ENCODE results near the gene CACNA1C.

The CACNA1C gene

DNA sequence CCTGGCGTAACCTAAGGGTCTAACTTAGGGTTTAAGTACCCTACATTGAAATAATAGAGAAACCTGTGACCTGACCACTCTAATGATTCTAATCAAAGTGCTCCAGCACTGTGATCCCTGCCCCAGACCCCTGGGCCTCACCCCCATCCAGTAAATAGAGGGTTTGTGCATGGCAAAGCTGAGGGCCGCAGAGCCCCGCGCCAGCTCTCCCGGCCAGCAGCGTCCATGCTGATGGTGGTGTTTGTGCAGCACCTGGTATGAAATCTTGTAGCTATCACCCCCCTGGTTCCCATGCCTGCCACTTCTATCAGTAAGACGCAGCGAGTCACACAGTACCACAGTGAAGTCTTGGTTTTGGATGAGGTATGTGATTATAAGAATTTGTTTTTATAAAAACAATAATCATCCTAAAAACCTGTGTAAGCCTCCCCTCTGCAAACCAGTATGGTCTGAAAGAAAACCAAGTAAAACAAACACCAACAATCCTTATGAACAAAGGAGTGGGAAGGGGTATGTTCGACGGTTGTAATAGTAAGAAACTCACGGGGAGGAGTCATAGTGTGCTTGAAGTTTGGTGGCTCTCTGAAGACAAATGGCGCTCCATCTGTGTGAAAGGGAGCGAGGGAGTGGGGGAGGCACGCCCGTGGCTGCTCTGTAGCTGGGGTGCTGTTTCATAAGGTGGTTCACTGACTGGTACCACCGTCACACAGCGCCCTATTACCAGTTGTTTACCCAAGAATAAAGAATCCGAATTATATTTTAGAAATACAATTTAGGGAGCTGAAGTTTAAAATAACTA, 156.2 kb downstream of the CACNA1C start:
- no peak for DNase-seq

DNA sequence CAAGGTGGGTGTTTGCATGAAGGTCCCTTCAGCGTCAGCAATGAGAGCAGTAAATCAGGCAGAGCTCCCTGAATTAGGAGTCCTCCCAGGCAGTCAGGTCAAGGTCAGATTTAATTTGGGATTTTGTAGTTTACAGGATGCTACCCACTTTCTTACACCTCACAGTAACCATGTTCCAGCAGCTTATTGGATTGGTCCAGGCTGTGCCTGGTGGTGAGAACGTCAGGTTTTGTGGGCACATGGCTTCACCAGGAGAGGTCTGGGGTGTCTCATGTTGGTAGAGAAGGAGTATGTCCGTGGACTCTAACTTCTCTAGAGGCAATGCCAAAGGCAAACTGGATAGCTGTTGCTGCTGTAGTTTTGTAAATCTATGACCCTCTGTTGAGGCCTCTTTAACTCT, 158.3 kb downstream of the CACNA1C start:
- DNase-seq = no peak

DNA sequence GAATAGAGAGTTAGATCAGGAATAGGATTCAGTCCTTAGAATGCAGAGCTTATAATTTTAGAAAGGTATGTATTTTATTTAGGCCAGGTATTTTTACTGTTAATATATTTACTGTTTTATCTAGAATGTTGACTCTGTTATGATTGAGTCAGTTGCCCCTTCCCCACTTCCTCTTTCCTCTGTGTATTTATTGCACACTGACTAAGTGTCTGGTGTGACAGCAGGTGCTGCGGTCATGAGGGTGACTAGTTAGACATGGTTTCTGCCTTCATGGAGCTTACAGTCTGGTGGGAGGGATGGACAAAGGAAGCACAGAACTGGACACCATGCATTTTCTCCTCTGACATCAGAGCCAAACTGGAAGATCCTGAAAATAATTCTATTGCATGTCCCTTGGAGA, 159.8 kb downstream of the CACNA1C start:
- DNase-seq = no peak

GRCh38 chr12:2212971-2213869, 160.4 kb downstream of the CACNA1C start:
- no peak for DNase-seq

DNA sequence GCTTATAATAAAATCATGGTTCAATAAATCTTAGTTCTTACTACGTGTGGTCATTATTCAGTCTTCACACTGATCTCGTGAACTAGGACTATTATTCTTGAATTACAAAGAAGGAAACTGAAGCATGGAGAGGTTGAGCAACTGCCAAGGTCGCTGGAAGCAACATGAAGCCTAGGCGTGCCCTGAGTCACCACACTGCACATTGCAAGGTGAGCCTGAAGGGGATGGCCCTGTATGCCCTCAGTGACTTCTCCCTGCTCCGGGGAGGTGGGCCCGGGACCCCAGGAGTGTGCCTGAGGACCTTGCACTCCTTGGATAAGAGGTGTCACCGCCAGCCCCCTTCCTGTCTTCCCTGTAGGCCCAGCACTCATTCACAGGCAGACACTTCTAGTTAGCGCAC, 161.6 kb downstream of the CACNA1C start:
- no peak for DNase-seq

GRCh38 chr12:2215709-2216560, 163.1 kb downstream of the CACNA1C start:
- DNase-seq = no peak

DNA sequence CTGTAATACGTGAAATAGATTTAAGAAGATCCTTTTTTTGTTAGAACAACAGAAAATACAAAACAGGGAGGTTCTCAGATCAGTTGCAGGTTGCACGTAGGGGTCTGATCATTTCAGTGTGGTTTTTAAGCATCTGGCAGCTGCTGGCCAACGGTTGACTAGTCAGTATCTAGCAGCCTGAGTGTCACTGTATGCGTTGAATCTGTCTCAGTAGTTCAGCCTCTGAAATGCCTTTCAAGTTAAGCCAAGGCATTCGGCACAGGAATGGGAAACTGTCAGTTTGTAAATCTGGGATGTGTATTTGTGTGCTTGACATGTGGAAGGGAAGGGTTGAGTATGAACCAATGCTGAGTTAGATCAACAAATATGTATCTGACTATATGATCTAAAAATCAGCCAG, 165.9 kb downstream of the CACNA1C start:
- DNase-seq = no peak

DNA sequence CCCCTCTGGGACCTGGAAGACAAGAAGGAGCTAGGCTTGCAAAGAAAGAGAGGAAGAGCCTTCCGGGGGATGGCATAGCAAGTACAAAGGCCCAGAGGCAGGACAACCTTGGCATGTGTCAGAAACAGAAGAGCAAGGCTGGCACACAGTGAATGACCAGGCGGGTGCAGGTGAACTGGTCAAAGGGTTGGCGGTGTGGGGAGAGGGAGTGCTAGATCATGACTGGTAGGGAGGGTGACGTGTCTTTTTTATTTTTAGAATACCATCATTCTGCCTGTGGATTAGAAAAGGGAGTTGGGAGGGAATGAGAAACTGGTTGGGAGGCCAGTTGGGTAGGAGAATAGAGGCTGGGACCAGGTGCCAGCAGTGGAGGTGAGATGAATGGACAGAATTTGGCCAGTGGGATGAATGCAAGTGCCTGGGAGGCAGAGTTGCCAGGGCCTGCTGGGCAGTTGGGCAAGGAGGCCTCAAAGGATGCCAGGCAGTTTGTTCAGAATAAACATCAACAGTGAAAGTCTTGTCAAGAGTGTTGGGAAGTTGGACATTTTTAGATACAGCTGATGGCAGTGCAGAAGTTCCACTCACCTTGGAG, 168.3 kb downstream of the CACNA1C start:
- no peak for DNase-seq

GRCh38 chr12:2222691-2223090, 169.9 kb downstream of the CACNA1C start:
- no peak for DNase-seq

GRCh38 chr12:2224961-2225360, 172.2 kb downstream of the CACNA1C start:
- no peak for DNase-seq

- DNase-seq = no peak
Measured at GRCh38 chr12:2225696-2226095, 172.9 kb downstream of the CACNA1C start.

GRCh38 chr12:2226641-2227040, 173.9 kb downstream of the CACNA1C start:
- DNase-seq = no peak

DNA sequence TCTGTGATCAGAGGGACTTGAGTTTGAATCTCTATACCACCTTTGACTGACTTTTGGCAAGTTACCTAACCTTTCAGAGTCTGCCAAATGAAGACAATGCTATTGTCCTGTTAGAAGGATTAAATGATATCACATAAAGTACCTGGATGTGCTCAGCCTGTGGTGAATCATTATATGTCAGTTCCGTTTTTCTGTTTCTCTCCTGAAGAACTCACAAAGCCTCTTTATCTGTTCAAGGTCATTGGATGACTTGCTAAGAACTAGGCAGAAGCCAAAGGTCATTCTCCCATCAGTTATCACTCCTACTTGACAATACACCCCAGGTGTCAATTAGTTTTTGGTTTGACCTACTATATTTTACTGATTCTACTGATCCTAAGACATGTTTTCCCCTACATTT, 174.6 kb downstream of the CACNA1C start:
- DNase-seq = no peak

GRCh38 chr12:2228535-2228934, 175.7 kb downstream of the CACNA1C start:
- DNase-seq = no peak

DNA sequence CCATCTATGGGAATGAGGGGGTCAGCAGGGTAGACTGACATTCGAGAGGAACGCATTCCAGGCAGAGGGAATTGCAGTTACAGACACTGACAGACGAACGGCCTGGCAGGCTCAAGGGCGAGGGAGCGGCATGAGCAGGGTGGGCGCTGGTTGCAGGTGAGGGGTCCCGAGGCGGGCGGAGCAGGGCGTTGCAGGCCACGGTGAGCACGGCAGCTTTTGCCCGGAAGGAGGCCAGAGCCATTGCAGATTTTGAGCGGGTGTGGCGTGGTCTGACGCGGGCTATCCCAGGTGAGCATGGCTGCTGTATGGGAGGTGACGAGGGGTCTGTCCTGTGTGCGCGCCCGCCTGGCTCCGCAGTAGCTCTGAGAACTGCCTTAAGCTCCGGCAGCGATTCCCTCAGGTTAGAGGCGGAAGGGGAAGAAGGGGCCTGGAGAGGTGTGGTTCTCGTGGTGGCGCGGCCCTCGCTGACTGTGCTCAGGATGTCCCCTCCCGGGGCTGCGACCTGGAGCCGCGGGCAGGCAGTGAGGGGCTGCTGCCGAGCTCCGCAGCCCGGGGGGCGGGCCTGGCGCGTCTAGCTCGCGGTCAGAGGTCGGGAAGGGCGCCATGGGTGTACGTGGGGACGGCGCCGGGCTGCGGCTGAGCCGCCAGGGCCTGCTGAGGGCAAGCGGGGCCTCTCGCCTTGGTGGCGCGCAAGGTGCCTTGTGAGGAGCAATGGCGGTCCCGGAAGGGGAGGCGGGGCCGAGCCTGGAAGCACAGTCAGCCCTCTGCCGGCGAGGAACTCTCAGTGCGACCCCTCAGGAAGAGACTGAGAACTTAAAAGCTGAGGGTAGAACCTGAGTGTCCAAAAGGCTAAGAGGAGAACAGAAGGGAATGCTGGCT, 177.1 kb downstream of the CACNA1C start:
- no peak for DNase-seq

DNA sequence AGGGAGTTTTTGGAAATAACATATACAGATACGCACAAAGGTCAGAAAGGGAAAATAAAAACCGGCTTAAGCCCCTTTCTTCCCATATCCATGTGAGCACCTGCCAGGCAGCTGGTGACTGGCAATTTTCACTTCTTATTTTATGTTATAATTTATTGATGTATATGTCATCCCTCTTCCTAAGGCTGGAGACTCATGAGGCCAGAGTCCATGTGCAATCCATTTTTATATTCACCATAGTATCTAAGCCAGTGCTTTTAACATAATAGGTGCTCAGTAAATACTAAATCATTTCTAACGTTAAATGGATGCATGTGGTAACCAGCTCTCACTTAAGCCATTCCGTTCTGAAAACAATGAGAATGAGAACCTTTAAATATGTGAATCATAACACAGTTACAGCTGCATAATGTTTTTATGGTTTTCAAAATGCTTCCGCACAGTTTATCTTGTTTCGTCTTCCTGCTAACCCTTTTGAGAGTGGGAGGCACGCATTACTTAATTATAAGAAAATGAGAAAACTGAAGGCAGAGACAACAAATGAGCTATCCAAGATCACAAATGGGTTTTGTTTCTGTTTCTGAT, 178.3 kb downstream of the CACNA1C start:
- DNase-seq = no peak

DNA sequence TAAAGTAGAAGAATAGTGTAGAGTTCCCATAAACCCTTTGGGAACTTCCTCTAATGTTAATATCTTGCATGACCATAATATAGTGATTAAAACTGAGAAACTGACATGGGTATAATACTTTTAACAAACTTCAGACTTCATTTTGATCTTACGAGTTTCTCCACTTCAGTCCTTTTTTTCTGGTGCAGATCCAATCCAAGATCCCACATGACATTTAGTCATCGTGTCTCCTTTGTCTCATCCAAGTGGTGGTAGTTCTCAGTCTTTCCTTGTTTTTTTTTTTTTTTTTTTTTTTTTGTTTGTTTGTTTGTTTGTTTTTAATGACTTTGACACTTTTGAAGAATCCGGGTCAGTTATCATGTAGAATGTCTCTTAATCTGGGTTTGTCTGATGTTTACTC, 179.2 kb downstream of the CACNA1C start:
- DNase-seq = no peak

GRCh38 chr12:2233034-2233433, 180.2 kb downstream of the CACNA1C start:
- no peak for DNase-seq

GRCh38 chr12:2234091-2234490, 181.3 kb downstream of the CACNA1C start:
- no peak for DNase-seq

GRCh38 chr12:2234646-2235350, 182.0 kb downstream of the CACNA1C start:
- no peak for DNase-seq
